HK-2 (cell line): Measurements from ENCODE around the gene DDX31.
A peak's percentile ranks its signal among the peaks of the same experiment; 100 is the strongest.

Source experiments
- DNase-seq: peaks from one replicate; pipeline ENCODE4 v3.0.0-alpha.2; 2018; ENCODE audit not compliant: unreplicated experiment

Gene DDX31

DNA sequence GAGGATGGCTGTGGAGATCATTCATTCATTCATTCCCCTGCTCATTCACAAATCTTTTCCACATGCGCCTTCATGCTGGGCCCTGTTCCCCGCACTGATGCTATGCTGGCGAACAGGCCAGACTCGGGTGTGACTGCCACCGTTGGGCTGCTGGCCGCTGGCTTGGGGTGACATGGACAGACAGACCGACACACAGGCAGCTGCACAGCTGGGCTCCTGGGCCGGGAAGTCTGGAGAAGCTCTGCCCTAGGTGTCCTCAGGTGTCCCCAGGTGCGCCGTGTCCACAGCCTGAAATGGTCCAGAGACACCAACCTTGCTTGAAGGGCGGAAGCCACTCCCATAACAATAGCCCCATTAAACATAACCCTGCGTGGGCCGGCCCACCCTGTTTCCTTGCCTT, 122.3 kb downstream of the DDX31 start:
- DNase-seq, result no peak

GRCh38 chr9:132547052-132547431, 122.7 kb downstream of the DDX31 start:
- DNase-seq, result no peak

GRCh38 chr9:132546148-132547051, 123.4 kb downstream of the DDX31 start:
- DNase-seq, result peak; percentile 31

DNA sequence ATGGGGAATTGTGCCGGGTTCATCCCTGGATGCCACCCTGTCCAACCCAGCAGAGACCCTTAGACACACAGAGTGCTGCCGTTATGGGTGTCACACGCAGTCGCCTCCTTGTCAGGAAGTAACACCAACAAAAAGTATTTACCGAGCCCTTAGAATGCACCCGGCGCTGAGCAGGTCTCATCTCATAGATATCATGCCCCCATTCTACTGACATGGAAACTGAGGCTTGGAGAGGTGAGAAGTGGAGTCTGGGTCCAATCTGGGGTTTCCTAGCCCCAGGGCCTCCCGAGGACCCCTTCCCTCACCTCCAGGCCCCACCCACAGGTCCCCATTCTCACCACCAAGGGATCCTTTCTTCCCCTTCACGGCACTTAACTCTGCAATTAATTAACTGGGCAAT, 124.2 kb downstream of the DDX31 start:
- DNase-seq, result no peak

DNA sequence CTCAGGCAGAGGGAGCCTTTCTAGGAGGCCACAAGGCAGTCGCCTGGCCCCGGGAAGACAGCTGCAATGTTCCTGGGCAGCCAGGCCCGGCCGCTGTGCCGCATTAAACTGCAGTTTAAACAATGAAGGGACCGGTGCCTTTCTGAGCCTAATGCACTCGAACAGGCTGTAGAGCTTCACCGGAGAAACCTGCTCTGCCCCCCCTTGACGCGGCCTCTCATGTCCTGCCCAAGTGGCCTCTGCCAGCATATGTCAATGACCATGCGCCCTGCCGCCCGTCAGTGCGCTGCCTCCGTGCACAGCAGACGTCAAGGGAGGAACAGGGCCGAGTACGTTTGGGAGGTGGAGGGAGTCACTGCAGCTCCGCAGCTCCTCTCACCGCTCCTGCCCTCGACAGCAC, 125.8 kb downstream of the DDX31 start:
- no peak for DNase-seq

DNA sequence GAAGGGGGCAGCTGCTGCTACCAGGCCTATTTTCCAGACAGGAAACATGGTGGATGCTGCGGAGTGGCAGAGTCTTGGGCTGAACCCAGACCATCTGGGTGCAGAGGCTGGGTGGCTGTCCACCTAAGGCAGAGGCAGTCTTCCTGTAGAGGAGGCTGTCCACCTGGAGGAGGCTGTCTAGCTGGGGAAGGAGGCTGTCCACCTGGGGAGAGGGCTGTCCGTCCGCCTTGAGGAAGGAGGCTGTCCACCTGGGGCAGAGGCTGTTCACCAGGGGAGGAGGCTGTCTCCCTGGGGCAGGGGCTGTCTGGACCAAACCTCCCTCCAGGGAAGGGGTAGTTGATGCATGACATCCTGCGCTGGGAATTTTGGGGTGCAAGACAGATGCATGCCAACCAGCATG, 126.5 kb downstream of the DDX31 start:
- no peak for DNase-seq
